RWPE1 (cell line): ENCODE data around the gene RGL1.

Experiments used
- CTCF ChIA-PET: fragments of 350-600 bp; sonication (Branson Sonifier 250); formaldehyde crosslinking; extraction: SDS; loops from one replicate; lab custom pipeline; 2021; lab: Yijun Ruan, JAX
- POLR2A ChIA-PET: fragments of 400-600 bp; formaldehyde crosslinking; extraction: SDS; loops from one replicate; lab custom pipeline; 2020; ENCODE audit warnings: antibody characterized with exemption; ENCODE audit not compliant: low non-redundant PET; lab: Yijun Ruan, JAX
- DNase-seq: peaks from one replicate; pipeline ENCODE4 v3.0.0; 2012; ENCODE audit warnings: low spot score
- H3K27ac ChIP-seq: fragments of 450-650 bp; 2 replicates; pipeline ENCODE4 v1.5.1; 2017
- CTCF ChIP-seq: fragments of 450-650 bp; conservative IDR thresholded peaks from 2 replicates; pipeline ENCODE4 v1.5.1; 2017; ENCODE audit warnings: low read depth, mild to moderate bottlenecking

RGL1 gene

GRCh38 chr1:183863852-183864251 lies 58.9 kb downstream of the RGL1 start:
- POLR2A ChIA-PET: no interaction called here
- TF ChIP-seq CTCF: no peak
- CTCF ChIA-PET: no interaction called here

GRCh38 chr1:183864611-183865010 lies 59.7 kb downstream of the RGL1 start:
- POLR2A ChIA-PET: no interaction called here
- no peak for DNase-seq
- CTCF ChIA-PET: no interaction called here
- TF ChIP-seq CTCF: no peak
- no peak overlapping the region for H3K27ac ChIP-seq

More at GRCh38 chr1:183863852-183864251, 58.9 kb downstream of the RGL1 start:
- H3K27ac ChIP-seq: no peak overlapping the region
- no peak for DNase-seq

- H3K27ac ChIP-seq: no peak overlapping the region
- no peak for DNase-seq
- CTCF ChIA-PET: no interaction called here
- TF ChIP-seq CTCF: no peak
- POLR2A ChIA-PET: no interaction called here
Measured at GRCh38 chr1:183869230-183869629, 64.3 kb downstream of the RGL1 start.

DNA sequence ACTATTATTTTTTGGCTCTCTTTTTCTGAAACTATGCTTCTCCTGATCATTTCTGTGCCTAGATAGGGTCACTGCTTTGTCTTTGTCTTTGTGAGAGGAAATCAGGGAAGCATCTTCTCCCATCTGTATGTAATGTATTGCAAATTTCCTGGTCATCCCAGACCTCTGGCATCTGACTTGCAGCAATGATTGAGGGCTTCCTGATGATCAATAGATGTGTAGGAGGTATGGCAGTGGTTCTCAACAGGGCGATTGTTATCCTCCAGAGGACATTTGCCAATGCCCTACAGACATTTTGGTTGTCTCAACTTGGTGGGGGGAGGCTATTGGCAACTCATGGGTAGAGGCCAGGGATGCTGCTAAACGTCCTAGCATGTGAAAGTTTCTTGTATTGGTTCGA lies 64.7 kb downstream of the RGL1 start:
- CTCF ChIA-PET: no interaction called here

DNA sequence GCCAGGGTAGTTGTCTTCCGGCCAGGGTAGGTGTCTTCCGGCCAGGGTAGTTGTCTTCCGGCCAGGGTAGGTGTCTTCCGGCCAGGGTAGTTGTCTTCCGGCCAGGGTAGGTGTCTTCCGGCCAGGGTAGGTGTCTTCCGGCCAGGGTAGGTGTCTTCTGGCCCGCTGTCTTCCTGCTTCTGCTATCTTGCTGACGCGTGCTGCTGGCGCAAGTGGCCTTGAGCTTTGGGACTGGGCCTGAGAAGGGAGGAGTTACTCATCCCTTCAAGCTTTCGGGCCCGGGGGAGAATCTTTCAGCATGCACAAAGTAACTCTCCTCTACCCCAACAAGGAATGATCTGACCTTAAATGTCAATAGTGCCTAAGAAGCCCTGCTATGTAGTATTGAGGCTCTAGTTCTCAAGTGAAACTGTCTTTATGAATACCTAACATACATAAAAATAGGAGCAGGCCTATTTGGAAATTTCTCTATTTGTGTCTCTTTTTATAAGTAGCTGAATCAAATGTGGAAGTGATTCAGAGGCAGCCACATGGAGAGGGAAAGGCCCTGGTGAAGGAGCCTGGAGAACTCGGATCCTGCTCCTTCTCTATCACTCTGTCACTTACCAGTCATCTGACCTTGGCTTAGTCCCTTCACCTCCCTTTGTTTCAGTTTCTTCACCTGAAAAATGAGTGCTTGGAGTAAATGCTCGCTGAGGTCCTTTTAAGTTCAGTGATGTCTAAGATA lies 65.6 kb downstream of the RGL1 start:
- TF ChIP-seq CTCF: no peak
- no peak for DNase-seq
- POLR2A ChIA-PET: no interaction called here
- CTCF ChIA-PET: interaction anchor here (0.6 kb wide), 1 partner anchor 509 kb away, joined by 3 read pairs; no protein-coding TSS in a partner anchor
- H3K27ac ChIP-seq: no peak overlapping the region

More for the DNA sequence above, 64.7 kb downstream of the RGL1 start:
- no peak for DNase-seq
- POLR2A ChIA-PET: no interaction called here
- TF ChIP-seq CTCF: no peak
- no peak overlapping the region for H3K27ac ChIP-seq

GRCh38 chr1:183871142-183871541 lies 66.2 kb downstream of the RGL1 start:
- CTCF ChIA-PET: interaction anchor here (0.6 kb wide), 1 partner anchor 509 kb away, joined by 3 read pairs; no protein-coding TSS in a partner anchor
- no peak for DNase-seq
- H3K27ac ChIP-seq: no peak overlapping the region
- POLR2A ChIA-PET: no interaction called here
- TF ChIP-seq CTCF: no peak
